Endodermal cell (in vitro differentiated cells): Measurements from ENCODE around the gene NLGN3. TPM values are rescaled to one million over a fixed set of nuclear protein-coding genes. Genes with fewer than 3 reads are reported as not detected.

ENCODE experiments used
- DNase-seq: peaks from one replicate; pipeline ENCODE4 v3.0.0-alpha.2; 2017
- H3K27ac ChIP-seq: 2 replicates; pipeline ENCODE4 v1.5.1; 2013; ENCODE audit warnings: mild to moderate bottlenecking, low read depth, low read length, moderate library complexity
- H3K27me3 ChIP-seq: 2 replicates; pipeline ENCODE4 v1.6.1; 2013; ENCODE audit warnings: mild to moderate bottlenecking, low read length, moderate library complexity; ENCODE audit not compliant: insufficient read depth, control insufficient read depth, poor library complexity, severe bottlenecking
- H3K36me3 ChIP-seq: 2 replicates; pipeline ENCODE4 v1.7.0; 2013; ENCODE audit warnings: mild to moderate bottlenecking, low read length, moderate library complexity; ENCODE audit not compliant: control insufficient read depth, insufficient read depth
- H3K4me1 ChIP-seq: one replicate; pipeline ENCODE4 v1.7.0; 2013; ENCODE audit warnings: low read length; ENCODE audit not compliant: control insufficient read depth, insufficient read depth
- H3K4me3 ChIP-seq: 2 replicates; pipeline ENCODE4 v1.5.1; 2013; ENCODE audit warnings: mild to moderate bottlenecking, low read length, moderate library complexity
- H3K9ac ChIP-seq: 2 replicates; pipeline ENCODE4 v1.6.1; 2013; ENCODE audit warnings: mild to moderate bottlenecking, low read length, moderate library complexity; ENCODE audit not compliant: poor library complexity, severe bottlenecking; ENCODE audit errors: extremely low read depth
- H3K9me3 ChIP-seq: 2 replicates; pipeline ENCODE4 v1.6.1; 2013; ENCODE audit warnings: mild to moderate bottlenecking, low read length, moderate library complexity; ENCODE audit not compliant: control insufficient read depth
- H3K27ac Mint-ChIP-seq: 2 replicates; pipeline ENCODE4 v1.8.0; 2020; ENCODE audit warnings: mixed read lengths
- H3K27me3 Mint-ChIP-seq: 2 replicates; pipeline ENCODE4 v1.8.0; 2021; ENCODE audit warnings: mild to moderate bottlenecking, mixed read lengths; ENCODE audit not compliant: insufficient read depth
- H3K36me3 Mint-ChIP-seq: 2 replicates; pipeline ENCODE4 v1.8.0; 2020; ENCODE audit warnings: low read depth, mixed read lengths
- H3K4me1 Mint-ChIP-seq: 2 replicates; pipeline ENCODE4 v1.8.0; 2020; ENCODE audit warnings: mixed read lengths
- H3K4me3 Mint-ChIP-seq: 2 replicates; pipeline ENCODE4 v1.8.0; 2020; ENCODE audit warnings: mild to moderate bottlenecking, moderate library complexity, mixed read lengths
- H3K9me3 Mint-ChIP-seq: 2 replicates; pipeline ENCODE4 v1.8.0; 2020; ENCODE audit warnings: mild to moderate bottlenecking, mixed read lengths
- CTCF ChIP-seq: fragments of 200-600 bp; sonication (generic); conservative IDR thresholded peaks from 2 replicates; pipeline ENCODE4 v1.5.0; 2021; ENCODE audit warnings: antibody characterized with exemption, mild to moderate bottlenecking
- WGBS, 2 experiments: methylation state at CpG; one replicate each; pipeline versions ENCODE4 v1.1.5 to v1.1.7; 2013; ENCODE audit warnings: missing lambda C conversion rate in 2 of 2, mixed read lengths in 1 of 2; ENCODE audit not compliant: insufficient coverage in 1 of 2, insufficient read length in 1 of 2; 5-methylcytosine and 5-hydroxymethylcytosine counted together
- total RNA-seq, 2 donors: library from RNA; stranded (reverse); fragmentation: NEBNext Ultra II Directional in 1 of 2; extraction: Animal tissue kit (Norgen Biotek cat#: 25700) in 1 of 2; gene quantifications; 2 replicates in 1 of 2; 3 replicates in 1 of 2; pipeline ENCODE4 v1.2.1, GENCODE V29; 2021

NLGN3 gene
- total RNA-seq, 2 donors from 2014 or later, result 1.3 to 3.0 TPM

GRCh38 chrX:71216485-71216884, 71.8 kb downstream of the NLGN3 start:
- H3K27me3 ChIP-seq, result no peaks in the 10 kb centered on the region
- H3K36me3 ChIP-seq, result no peaks in the 10 kb centered on the region
- 60 to 68% methylated on average over 4 to 6 of the region's 6 CpGs for WGBS, 2 experiments
- no peak for DNase-seq
- Mint-ChIP-seq H3K9me3 (peaks cover 55% of the 10 kb centered on the region), H3K36me3 (no peaks in the 10 kb centered on the region), H3K27ac (peak overlapping the region; percentile 56), H3K27me3 (no peaks in the 10 kb centered on the region), H3K4me3 (no peak overlapping the region), H3K4me1 (peaks cover 23% of the 10 kb centered on the region)
- no peak for TF ChIP-seq CTCF
- no peak overlapping the region for H3K27ac ChIP-seq
- no peak overlapping the region for H3K4me3 ChIP-seq
- H3K9ac ChIP-seq, result no peak overlapping the region
- no peaks in the 10 kb centered on the region for H3K4me1 ChIP-seq
- H3K9me3 ChIP-seq, result no peaks in the 10 kb centered on the region

GRCh38 chrX:71217298-71217697, 72.7 kb downstream of the NLGN3 start:
- Histone ChIP-seq H3K4me3 (no peak overlapping the region), H3K9me3 (no peaks in the 10 kb centered on the region), H3K27me3 (no peaks in the 10 kb centered on the region), H3K4me1 (no peaks in the 10 kb centered on the region), H3K9ac (no peak overlapping the region), H3K27ac (no peak overlapping the region), H3K36me3 (no peaks in the 10 kb centered on the region)
- no peaks in the 10 kb centered on the region for H3K36me3 Mint-ChIP-seq
- no peak overlapping the region for H3K4me3 Mint-ChIP-seq
- H3K4me1 Mint-ChIP-seq, result peaks cover 23% of the 10 kb centered on the region
- WGBS, 2 experiments, result 94 to 96% methylated on average over 4 to 6 of the region's 6 CpGs
- no peak overlapping the region for H3K27ac Mint-ChIP-seq
- H3K27me3 Mint-ChIP-seq, result peaks cover 1% of the 10 kb centered on the region
- no peak for DNase-seq
- peaks cover 59% of the 10 kb centered on the region for H3K9me3 Mint-ChIP-seq
- TF ChIP-seq CTCF, result no peak

Other genes starting within 250 kb of the NLGN3 start
- gene TEX11, start 236.1 kb upstream of the NLGN3 start, total RNA-seq, result under 1 TPM in 1 of 2 donors, not detected in 1; 0.75 TPM
- 100 to 1,000 TPM; 114 to 135 TPM for gene SLC7A3, start 213.7 kb upstream of the NLGN3 start, total RNA-seq
- 10 to 100 TPM; 50.3 to 51.0 TPM for gene SNX12, start 76.5 kb upstream of the NLGN3 start, total RNA-seq
- 10 to 100 TPM; 14.6 to 17.5 TPM for gene FOXO4, start 49.0 kb upstream of the NLGN3 start, total RNA-seq
- not detected for gene CXorf65, start 38.1 kb upstream of the NLGN3 start, total RNA-seq
- gene IL2RG, start 33.3 kb upstream of the NLGN3 start, total RNA-seq, result not detected
- gene MED12, start 26.2 kb upstream of the NLGN3 start, total RNA-seq, result 10 to 100 TPM; 57.8 to 60.8 TPM
- 1 to 10 TPM in 1 of 2 donors, under 1 TPM in 1; 0.91 to 1.4 TPM for gene GJB1, start 78.4 kb downstream of the NLGN3 start, total RNA-seq
- 10 to 100 TPM; 91.0 to 91.8 TPM for gene ZMYM3, start 109.3 kb downstream of the NLGN3 start, total RNA-seq
- 100 to 1,000 TPM; 553 to 671 TPM for gene NONO, start 138.8 kb downstream of the NLGN3 start, total RNA-seq
- 1 to 10 TPM; 4.1 to 6.1 TPM for gene ITGB1BP2, start 156.9 kb downstream of the NLGN3 start, total RNA-seq
- 10 to 100 TPM; 43.1 to 44.9 TPM for gene TAF1, start 221.5 kb downstream of the NLGN3 start, total RNA-seq